ENCODE data around the gene EMID1. TPM values are rescaled to one million over a fixed set of nuclear protein-coding genes. Genes with fewer than 3 reads are reported as not detected.
A peak's percentile ranks its signal among the peaks of the same experiment; 100 is the strongest.

The EMID1 gene
- total RNA-seq, result 1 to 10 TPM; 1.4 to 2.4 TPM
- long read RNA-seq, donor 1, partial matches to known transcripts, result 0 of 3 reads
- long read RNA-seq, donor 1, other reads (novel, unspliced or antisense), result 1 of 3 reads
- long read RNA-seq, donor 2, partial matches to known transcripts, result 0 of 1 reads
- long read RNA-seq, donor 2, other reads (novel, unspliced or antisense), result 1 of 1 reads

DNA sequence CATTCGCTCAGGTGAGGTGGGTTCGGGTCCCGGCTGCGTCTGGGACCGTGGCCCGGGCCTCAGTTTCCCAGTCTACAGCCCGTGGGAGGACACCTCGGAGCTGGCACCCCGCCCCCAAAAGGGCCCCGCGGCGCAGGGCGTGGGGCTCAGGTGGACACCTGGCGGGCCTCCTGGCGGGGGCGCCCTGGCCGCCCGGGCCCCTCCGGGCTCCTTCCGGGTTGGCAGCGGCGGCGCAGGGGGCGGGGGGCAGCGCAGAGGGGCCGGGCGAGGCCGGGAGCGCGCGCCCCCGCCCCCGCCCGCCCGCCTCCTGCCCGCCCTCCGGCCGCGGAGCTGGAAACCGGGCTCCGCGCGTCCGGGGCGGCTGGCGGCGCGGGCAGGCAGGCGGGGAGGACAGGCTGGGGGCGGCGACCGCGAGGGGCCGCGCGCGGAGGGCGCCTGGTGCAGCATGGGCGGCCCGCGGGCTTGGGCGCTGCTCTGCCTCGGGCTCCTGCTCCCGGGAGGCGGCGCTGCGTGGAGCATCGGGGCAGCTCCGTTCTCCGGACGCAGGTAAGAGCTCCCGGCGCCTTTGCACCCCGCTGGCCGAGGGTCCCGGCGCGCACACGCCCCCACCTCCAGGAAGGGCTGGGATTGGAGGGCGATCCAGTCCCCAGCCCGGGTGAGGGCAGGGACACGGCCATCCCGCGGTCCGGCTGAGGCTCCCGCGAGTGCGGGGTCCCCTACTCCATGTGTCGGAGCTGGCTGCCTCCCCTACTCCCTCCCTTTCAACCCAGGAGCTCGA, at the start of gene EMID1:
Gene EMID1 (plus strand): TSS at position 303 of the 778 bp plus-strand sequence. CDS start 143 bp downstream, at position 446.
- no peak for DNase-seq (ENCODE audit: low spot score)
- intact Hi-C loops (cut with DNase I), result no loop called here

DNA sequence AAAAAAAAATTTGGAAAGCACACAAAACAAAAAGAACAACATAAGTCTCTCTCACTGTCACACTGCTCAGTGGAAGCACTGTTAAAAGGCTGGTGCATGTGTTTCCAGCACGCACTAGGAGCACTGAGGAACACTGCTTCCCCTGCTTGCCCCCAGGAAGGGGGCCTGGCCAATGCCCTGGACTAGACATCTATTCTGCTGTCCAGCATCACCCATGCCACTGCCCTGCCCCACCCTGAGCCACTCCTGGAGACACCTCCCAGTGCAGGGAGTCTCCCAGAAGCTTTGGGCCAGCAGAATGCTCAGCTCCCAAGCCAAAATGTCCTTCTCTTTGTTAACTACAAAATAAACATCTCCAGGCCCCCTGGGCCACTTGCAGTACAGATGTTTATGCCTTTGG, 49.7 kb upstream of the EMID1 start:
- peak; percentile 46 for DNase-seq (ENCODE audit: low spot score)
- intact Hi-C loops (cut with DNase I), result loop anchor here in 1 of 2 donors (10.0 kb wide), 1 partner anchor 301 kb away; no protein-coding TSS in a partner anchor

DNA sequence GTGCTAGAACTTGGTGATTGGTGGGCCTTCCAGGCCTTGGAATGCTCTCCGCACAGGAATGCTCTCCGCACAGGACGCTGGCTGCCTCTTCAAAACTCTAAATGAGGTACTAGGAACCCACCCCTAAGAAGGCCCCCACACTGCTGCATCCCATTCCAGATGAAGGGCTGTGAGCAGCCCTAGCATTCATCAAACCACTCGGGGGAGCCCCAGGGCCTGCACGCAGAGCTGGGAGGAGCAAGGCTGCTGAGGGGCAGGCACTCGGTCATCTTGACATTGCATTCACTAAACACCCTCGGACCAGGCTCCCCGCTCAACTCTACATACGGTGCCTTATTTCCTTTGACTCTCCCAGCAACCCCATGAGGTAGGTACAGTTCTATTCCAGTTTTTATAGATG, 49.2 kb upstream of the EMID1 start:
- intact Hi-C loops (cut with DNase I), result loop anchor here in 1 of 2 donors (10.0 kb wide), 1 partner anchor 302 kb away; no protein-coding TSS in a partner anchor
- peak; percentile 60 for DNase-seq (ENCODE audit: low spot score)

DNA sequence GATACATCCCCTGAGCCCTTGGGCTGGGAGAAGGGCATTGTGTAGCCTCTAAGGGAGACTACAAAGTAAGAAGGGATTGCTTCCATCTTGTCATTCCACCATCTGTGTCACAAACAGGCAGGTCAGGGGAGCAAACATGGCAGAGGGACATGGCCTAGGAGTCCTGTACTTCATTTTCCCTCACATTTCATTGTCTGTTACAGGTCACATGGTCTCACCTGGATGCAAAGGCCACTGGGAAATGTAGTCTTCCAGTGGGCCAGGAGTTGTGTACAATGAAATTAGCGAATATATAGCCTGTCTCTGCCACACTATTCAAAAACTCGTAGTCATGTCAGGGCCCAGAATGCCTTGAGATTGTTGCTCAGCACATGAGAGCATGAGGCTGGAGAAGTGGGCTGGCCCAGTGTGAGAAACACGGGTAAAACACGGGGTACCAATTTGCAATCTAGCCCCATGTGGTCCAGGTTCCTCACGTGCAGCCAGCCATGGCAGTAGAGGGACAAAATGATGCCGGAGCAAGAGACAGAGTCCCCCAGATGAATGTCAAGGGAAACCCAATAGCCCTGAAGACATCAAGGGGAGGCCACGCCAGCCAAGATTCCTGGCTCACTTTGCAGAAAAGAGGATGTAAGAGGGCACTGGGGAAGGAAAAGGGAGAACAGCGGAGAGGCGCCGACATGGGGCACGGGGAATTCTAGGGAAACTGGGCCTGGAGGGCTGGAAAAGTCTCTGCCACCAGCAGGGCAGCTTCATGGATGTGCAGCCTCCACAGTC, 47.7 kb upstream of the EMID1 start:
- peak; percentile 40 for DNase-seq (ENCODE audit: low spot score)
- intact Hi-C loops (cut with DNase I), result loop anchor here in 1 of 2 donors (10.0 kb wide), 1 partner anchor 303 kb away; no protein-coding TSS in a partner anchor

DNA sequence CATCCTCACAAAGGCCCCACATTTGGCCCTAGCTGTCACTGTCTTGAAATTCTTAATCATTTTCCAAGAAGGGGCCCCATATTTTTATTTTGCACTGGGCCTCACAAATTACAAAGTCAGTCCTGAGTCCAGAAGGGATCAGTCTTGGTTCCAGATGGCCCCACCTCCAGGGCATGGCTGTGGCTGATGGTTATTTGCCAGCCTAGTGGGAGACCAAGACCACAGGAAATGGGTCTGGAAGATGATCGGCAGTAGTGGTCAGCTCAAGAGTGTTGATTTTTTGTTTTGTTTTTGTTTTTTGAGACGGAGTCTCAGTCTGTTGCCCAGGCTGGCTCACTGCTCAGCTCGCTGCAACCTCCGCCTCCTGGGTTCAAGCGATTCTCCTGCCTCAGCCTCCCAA, 47.1 kb upstream of the EMID1 start:
- intact Hi-C loops (cut with DNase I), result loop anchor here in 1 of 2 donors (10.0 kb wide), 1 partner anchor 304 kb away; no protein-coding TSS in a partner anchor
- DNase-seq (ENCODE audit: low spot score), result peak; percentile 17

DNA sequence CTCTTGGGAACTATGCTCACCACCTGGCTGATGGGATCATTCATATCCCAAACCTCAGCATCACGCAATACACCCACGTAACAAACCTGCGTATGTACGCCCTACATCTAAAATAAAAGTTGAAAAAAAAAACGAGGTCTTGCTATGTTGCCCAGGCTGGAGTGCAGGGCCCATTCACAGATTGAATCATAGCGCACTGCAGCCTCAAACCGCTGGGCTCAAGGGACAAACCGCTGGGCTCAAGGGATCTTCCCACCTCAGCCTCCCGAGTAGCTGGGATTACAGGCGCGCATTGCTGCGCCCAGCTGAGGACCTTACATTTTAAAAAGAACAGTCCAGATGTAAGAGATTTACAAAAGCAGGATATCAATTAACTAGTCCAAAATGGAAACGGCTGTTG, 41.9 kb upstream of the EMID1 start:
- DNase-seq (ENCODE audit: low spot score), result peak; percentile 65
- intact Hi-C loops (cut with DNase I), result loop anchor here in 1 of 2 donors (2.0 kb wide), 1 partner anchor 431 kb away; no protein-coding TSS in a partner anchor

DNA sequence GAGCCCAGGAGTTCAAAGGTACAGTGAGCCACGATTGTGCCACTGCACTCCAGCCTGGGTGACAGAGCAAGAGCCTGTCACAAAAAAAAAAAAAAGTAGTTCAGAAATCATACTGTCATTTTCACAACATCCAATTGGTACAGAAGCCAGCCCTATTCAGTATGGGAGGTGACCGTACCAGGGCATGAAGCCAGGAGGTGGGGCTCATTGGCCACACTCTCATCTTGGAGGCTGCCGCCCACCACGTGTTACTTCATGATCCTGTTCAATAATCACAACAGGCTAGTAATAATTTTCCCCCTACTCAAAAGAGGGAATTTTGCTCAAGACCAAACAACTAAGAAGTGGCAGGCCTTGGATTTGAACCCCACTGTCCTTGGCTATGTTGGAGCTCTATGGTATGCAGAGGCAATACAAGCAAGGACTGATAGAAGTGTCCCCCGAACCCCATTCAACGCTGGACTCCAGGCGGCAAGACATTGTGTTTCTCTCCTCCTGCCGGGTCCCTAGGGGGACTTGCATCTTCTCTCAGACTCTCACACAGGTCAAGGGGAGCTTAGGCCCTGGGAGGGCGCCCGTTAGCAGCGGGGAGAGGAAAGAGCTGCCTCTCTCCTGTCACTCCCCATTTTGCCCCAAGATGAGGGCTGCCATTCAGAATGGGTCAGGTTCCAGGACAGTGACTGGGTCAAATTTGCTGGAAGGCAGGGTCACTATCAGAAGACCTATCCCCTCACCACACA, 40.2 kb upstream of the EMID1 start:
- intact Hi-C loops (cut with DNase I), result no loop called here

DNA sequence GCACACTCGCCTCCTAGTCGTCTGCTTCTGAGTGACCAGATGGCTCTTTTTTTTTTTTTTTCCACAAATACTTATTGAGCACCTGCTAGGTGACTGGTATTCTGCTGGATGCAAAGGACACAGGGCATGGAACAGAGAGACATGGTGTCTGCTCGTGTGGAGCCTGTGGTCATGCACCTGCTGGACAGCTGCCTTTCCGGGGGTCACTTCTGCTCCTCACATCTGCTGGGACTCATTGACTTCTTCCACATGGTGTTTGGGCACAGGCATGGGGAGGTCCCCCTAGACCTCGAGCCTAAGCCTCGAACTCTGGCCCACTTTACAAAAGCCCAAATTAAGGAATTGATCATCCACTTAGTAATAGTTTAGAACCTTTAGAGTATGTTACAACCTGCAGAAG, 39.5 kb upstream of the EMID1 start:
- DNase-seq (ENCODE audit: low spot score), result peak; percentile 35
- intact Hi-C loops (cut with DNase I), result no loop called here

More for the DNA sequence above, 40.2 kb upstream of the EMID1 start:
- peak; percentile 37 for DNase-seq (ENCODE audit: low spot score)

DNA sequence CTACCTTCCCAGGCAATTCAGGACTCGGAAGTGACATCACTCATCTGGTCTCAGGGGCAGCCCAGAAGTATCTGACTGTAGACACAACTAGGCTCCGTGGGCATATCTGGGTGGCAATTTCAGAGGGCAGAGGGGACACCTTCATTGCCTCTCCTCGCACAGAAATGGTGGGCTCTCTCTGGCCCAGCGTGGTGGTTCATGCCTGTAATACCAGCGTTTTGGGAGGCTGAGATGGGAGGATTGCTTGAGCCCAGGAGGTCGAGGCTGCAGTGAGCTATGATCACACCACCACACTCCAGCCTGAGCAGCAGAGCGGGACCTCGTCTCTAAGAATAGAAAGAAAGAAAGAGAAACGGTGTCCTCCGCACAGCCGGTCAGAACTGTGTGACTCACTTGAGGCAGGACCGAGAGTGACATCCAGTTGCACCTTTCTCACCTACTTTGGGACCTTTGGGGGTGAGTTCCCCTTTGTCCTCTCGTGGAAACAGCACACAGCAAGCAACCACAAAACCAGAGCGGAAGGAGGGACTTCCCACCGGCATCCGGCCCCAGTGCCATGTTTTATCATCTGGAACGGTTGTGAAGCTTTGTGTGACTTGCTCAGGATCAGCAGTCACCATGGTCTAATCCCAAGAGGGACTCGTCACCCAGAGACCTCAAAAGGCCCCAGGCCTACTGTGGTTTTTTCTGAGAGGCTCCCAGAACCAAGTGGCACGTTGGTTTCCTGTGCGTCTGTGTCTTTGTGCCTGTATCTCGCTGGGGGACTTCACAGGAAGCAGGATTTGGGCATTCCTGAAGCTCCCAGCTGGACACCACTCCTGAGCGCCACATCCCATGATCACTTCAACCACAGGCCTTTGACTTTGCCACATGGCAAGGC, 38.4 kb upstream of the EMID1 start:
- DNase-seq (ENCODE audit: low spot score), result peak; percentile 45
- intact Hi-C loops (cut with DNase I), result no loop called here

DNA sequence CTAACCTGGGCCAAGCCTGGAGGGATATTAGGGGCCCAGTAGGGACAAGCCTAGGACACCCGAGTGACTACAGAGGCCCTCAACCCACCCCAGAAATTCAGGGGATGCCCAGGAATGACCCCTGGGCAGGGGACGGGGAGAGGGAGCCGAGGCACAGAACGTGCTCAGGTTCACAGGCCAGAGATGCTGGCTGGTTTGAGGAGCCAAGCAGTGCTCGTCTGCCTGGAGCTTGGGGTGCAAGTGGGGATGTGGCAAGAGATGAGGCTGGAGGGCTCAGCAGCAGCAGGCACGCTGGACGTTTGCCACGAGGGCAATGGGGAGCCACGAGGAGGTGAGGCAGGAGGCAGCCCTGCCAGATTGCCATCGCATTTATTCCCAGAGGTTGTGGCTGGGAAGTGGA, 34.0 kb upstream of the EMID1 start:
- intact Hi-C loops (cut with DNase I), result no loop called here
- DNase-seq (ENCODE audit: low spot score), result no peak

DNA sequence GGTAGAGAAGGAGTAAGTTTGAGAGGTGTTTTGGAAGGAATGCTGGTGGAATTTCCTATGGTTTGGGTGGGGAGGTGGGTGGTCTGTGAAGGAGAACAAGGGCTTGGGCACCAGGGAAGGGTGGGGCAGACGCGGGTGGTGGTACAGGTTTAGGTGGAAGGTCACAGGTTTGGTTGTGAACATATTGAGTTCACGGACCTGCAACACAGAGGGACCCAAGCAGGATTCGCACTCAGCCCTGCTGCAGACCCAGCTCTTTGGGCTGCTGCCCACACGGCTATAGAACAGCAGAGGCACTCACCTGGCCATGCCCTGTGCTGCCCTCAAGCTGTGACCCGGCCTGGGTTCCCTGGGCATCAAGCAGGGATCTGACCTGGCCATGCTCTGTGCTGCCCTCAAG, 33.5 kb upstream of the EMID1 start:
- intact Hi-C loops (cut with DNase I), result no loop called here

DNA sequence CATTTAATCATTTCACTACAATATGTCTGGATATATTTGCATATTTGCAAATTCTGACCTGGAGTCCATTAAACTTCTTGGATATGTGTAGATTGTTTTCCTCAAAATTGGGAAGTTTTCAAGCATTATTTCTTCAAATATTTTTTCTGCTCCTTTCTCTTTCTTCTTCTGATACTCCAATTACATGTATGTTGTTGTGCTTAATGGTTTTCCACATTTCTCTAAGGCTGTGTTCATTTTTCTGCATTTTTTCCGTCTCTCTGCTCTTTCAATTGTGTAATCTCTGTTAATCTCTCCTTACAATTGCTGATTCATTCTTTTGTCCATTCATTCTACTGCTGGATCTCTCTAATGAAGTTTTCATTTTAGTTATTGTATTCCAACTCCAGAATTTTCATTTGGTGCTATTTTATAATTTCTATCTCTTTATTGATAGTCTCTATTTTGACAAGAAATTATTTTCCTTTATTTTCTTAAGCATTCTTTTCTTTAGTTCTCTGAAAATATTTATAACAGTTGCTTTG, 30.3 kb upstream of the EMID1 start:
- intact Hi-C loops (cut with DNase I), result no loop called here
- no peak for DNase-seq (ENCODE audit: low spot score)

More for the DNA sequence above, 33.5 kb upstream of the EMID1 start:
- peak; percentile 55 for DNase-seq (ENCODE audit: low spot score)

DNA sequence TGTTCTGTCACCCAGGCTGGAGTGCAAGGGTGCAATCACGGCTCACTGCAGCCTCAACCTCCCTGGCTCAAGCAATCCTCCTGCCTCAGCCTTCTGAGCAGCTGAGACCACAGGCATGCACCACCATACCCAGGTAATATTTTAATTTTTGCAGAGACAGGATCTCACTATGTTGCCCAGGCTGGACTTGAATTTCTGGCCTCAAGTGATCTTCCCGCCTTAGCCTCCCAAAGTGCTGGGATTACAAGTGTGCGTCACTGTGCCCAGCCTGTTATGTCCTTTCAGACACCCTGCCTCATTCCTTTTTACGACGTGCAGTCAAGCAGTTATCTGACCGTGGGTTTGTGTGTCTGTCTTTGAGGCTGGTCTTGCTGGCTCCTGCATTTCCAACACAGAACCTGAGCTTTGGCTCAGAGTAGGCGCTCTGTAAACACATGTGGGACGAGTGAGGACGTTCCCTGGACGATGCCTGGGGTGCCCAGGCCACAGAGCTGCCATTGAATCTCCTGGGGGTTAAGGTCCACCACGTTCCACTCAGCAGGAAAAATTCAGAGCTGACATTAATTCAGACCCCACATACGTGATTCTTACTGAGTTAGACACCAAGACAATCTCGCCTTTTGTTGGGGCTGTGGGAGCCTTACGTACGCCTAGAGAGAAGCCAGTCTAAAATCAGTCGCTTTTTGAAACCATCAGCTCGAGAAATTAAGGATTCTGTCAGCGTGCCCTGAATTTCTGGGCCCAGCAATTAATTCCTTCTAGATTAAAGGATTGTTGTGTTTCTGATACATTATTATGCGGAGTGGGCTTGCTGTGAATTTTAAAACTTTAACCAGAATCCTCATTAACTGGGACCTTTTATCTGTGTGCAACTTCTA, 21.5 kb upstream of the EMID1 start:
- DNase-seq (ENCODE audit: low spot score), result no peak
- intact Hi-C loops (cut with DNase I), result no loop called here

DNA sequence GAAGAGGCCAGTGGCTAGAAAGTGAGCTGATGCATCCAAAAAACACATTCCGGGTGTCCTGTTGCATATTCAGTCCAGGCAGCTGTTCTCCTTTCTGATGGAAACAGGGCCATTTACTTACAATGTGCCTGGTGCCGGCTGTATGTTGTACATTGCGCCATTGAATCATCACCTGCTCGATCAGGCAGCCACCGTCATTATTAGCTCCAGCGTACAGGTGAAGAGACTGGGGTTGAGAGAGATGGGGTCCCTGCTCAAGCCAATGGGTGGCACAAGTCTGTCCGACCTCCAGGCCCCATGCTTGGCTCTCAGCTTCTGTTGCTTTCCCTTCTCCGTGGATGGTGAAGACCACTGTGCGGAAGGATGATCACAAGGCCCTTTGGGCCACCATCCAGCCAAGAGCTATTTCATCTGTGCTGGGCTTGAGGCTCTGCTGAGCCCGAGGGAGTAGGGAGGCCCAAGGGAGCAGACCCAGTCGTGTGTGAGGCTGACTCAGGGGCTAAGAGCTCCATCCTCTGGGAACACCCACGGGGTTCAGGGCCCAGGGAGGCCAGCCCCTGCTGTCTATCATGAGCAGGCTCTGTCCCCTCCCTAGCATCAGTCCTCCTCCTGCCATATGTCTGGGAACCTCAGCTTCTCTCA, 20.7 kb upstream of the EMID1 start:
- intact Hi-C loops (cut with DNase I), result no loop called here
- no peak for DNase-seq (ENCODE audit: low spot score)

DNA sequence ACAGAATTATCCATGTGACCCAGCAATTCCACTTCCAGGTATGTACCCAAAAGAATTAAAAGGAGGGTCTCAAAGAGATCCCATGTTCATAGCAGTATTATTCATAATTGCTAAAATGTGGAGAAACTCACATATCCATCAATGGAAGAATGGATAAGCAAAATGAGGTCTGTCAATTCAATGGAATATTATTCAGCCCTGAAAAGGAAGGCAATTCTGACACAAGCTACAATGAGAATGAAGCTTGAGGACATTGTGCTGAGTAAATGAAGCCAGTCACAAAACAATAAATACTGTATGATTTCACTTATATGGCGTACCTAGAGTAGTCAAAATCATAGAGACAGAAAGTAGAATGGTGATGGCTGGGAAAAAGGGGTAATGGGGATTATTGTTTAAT, 19.4 kb upstream of the EMID1 start:
- intact Hi-C loops (cut with DNase I), result no loop called here
- no peak for DNase-seq (ENCODE audit: low spot score)

DNA sequence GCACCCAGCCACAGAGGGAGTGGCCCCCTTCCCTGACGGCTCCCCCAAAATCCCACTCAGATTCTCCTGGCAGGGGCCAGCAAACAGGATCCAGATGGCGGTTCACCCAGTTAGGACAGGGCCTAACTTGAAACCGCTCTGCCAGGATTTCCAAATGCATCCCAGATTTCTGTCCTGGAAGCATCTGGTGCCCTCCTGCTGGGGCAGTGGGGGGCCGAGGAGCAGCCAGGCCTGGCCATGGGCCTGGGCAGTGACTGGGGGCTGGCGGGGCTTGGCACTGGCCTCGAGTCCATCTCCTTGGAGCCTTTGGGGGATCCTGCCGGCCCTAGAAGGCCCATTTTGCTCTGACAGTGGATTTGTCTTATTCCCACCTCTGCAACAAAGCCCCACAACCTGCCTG, 17.9 kb upstream of the EMID1 start:
- intact Hi-C loops (cut with DNase I), result no loop called here
- DNase-seq (ENCODE audit: low spot score), result no peak

DNA sequence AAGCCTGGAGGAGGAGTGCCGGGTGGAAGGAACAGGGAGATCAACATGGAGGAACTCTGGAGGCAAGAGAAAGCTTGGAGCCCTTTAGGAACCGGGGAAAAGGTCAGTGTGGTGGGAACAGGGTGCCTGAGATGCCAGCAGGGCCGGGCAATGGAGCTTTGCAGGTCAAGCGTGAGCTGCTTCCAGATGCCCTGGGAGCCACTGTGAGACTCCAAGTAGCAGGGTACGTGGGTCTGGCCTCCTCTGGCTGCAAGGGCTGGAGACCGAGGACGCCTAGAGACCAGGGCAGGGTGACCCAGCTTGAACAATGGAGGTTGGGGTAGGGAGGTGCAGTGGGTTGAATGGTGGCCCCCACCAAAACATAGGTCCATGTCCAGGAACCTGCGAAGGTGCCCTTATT, 15.6 kb upstream of the EMID1 start:
- intact Hi-C loops (cut with DNase I), result no loop called here
- no peak for DNase-seq (ENCODE audit: low spot score)

All from posterior vena cava (tissue), 2 donors.